Trophoblast cell (in vitro differentiated cells and primary cell): ENCODE measurements around the gene DYNC1H1.
A peak's percentile ranks its signal among the peaks of the same experiment; 100 is the strongest.

Experiments used
- DNase-seq, 2 donors: peaks; one replicate each; pipeline ENCODE4 v3.0.0-alpha.2; 2016
- H2AFZ ChIP-seq: 2 replicates; pipeline ENCODE4 v1.6.1; 2013; ENCODE audit warnings: low read length, moderate library complexity, mild to moderate bottlenecking; ENCODE audit not compliant: insufficient read depth, poor library complexity
- H2AK5ac ChIP-seq: 2 replicates; pipeline ENCODE4 v1.6.1; 2013; ENCODE audit warnings: mild to moderate bottlenecking, low read length
- H2BK120ac ChIP-seq: 2 replicates; pipeline ENCODE4 v1.6.1; 2013; ENCODE audit warnings: low read length, mild to moderate bottlenecking, moderate library complexity; ENCODE audit not compliant: insufficient read depth, poor library complexity
- H2BK12ac ChIP-seq: 2 replicates; pipeline ENCODE4 v1.6.1; 2013; ENCODE audit warnings: mild to moderate bottlenecking, low read length, moderate library complexity
- H2BK5ac ChIP-seq: 2 replicates; pipeline ENCODE4 v1.6.1; 2013; ENCODE audit warnings: low read length, low read depth, moderate library complexity, mild to moderate bottlenecking; ENCODE audit not compliant: poor library complexity
- H3K14ac ChIP-seq: 2 replicates; pipeline ENCODE4 v1.6.1; 2013; ENCODE audit warnings: mild to moderate bottlenecking, low read length
- H3K18ac ChIP-seq: 2 replicates; pipeline ENCODE4 v1.6.1; 2013; ENCODE audit warnings: mild to moderate bottlenecking, low read length
- H3K23ac ChIP-seq: 2 replicates; pipeline ENCODE4 v1.6.1; 2013; ENCODE audit warnings: low read length
- H3K27ac ChIP-seq: 2 replicates; pipeline ENCODE4 v1.5.1; 2013; ENCODE audit warnings: low read depth, mild to moderate bottlenecking, inconsistent platforms, low read length, moderate library complexity
- H3K27me3 ChIP-seq: 2 replicates; pipeline ENCODE4 v1.6.1; 2013; ENCODE audit warnings: inconsistent platforms, mild to moderate bottlenecking, low read length, moderate library complexity; ENCODE audit not compliant: insufficient read depth
- H3K36me3 ChIP-seq, 2 experiments: 1 replicate in 1 of 2; 2 replicates in 1 of 2; pipeline ENCODE4 v1.6.1; 2013; ENCODE audit warnings: low read length in 2 of 2, mild to moderate bottlenecking in 2 of 2, moderate library complexity in 1 of 2; ENCODE audit not compliant: insufficient read depth in 2 of 2, control insufficient read depth in 1 of 2
- H3K4ac ChIP-seq: 2 replicates; pipeline ENCODE4 v1.6.1; 2013; ENCODE audit warnings: low read depth, mild to moderate bottlenecking, low read length, moderate library complexity
- H3K4me1 ChIP-seq, 2 experiments: 1 replicate in 1 of 2; 2 replicates in 1 of 2; pipeline ENCODE4 v1.6.1; 2013; ENCODE audit warnings: low read length in 2 of 2, mild to moderate bottlenecking in 2 of 2, moderate library complexity in 1 of 2; ENCODE audit not compliant: insufficient read depth in 2 of 2, control insufficient read depth in 1 of 2
- H3K4me2 ChIP-seq: 2 replicates; pipeline ENCODE4 v1.6.1; 2013; ENCODE audit warnings: inconsistent platforms, mild to moderate bottlenecking, low read length, moderate library complexity
- H3K4me3 ChIP-seq: 2 replicates; pipeline ENCODE4 v1.5.1; 2013; ENCODE audit warnings: mild to moderate bottlenecking, low read depth, low read length, inconsistent platforms
- H3K79me1 ChIP-seq: one replicate; pipeline ENCODE4 v1.6.1; 2013; ENCODE audit warnings: low read length
- H3K79me2 ChIP-seq: 2 replicates; pipeline ENCODE4 v1.6.1; 2013; ENCODE audit warnings: low read length, mild to moderate bottlenecking; ENCODE audit not compliant: control insufficient read depth, insufficient read depth, poor library complexity
- H3K9ac ChIP-seq: 2 replicates; pipeline ENCODE4 v1.6.1; 2013; ENCODE audit warnings: mild to moderate bottlenecking, low read length
- H3K9me3 ChIP-seq: 2 replicates; pipeline ENCODE4 v1.6.1; 2013; ENCODE audit warnings: low read depth, mild to moderate bottlenecking, control low read depth, inconsistent platforms, low read length; ENCODE audit not compliant: insufficient read depth
- H4K12ac ChIP-seq: 2 replicates; pipeline ENCODE4 v1.6.1; 2013; ENCODE audit warnings: low read depth, mild to moderate bottlenecking, low read length, moderate library complexity
- H4K8ac ChIP-seq: 2 replicates; pipeline ENCODE4 v1.6.1; 2013; ENCODE audit warnings: low read depth, mild to moderate bottlenecking, low read length, moderate library complexity
- H4K91ac ChIP-seq: one replicate; pipeline ENCODE4 v1.6.1; 2013; ENCODE audit warnings: low read depth, mild to moderate bottlenecking, low read length, moderate library complexity
- WGBS: extraction: QIAGEN DNeasy Blood & Tissue Kit; methylation state at CpG from one replicate; pipeline ENCODE4 v1.1.7; 2013; ENCODE audit warnings: missing lambda C conversion rate; ENCODE audit not compliant: insufficient read length, insufficient coverage; ENCODE audit errors: extremely low coverage; 5-methylcytosine and 5-hydroxymethylcytosine counted together

Gene DYNC1H1

DNA sequence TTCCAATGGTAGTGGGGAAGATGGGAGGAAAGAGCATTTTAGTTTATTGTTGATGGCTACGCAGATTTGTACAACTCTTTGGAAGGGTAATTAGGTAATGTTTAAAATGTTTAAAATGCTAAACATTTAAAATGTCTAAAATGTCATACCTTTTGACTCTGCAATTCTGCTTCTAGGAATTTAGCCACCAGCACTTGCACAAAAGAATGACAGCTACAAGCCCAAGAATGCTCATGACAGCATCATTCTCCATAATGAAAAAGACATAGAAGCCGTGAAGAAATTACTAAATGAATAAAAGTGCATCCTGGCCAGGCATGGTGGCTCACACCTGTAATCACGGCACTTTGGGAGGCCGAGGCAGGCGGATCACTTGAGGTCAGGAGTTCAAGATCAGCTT lies 19.9 kb upstream of the DYNC1H1 start:
- Histone ChIP-seq H3K14ac (no peak overlapping the region), H2AK5ac (no peak overlapping the region), H3K9me3 (peaks cover 2% of the 10 kb centered on the region), H3K4me2 (no peak overlapping the region), H2BK120ac (no peak overlapping the region), H3K27ac (no peak overlapping the region), H3K79me1 (peaks cover 12% of the 10 kb centered on the region), H3K9ac (no peak overlapping the region), H2BK12ac (no peak overlapping the region), H3K27me3 (no peaks in the 10 kb centered on the region), H3K79me2 (peaks cover 9% of the 10 kb centered on the region), H2BK5ac (no peak overlapping the region), H4K91ac (no peak overlapping the region), H3K4me3 (no peak overlapping the region), H2AFZ (no peak overlapping the region), H3K23ac (no peak overlapping the region), H3K4ac (no peak overlapping the region), H3K36me3 (no peaks in the 10 kb centered on the region), H3K18ac (no peak overlapping the region), H4K12ac (no peak overlapping the region), H4K8ac (no peak overlapping the region), H3K4me1 (peaks cover 6 to 8% of the 10 kb centered on the region in 2 experiments)
- DNase-seq, result peak; percentile 62 to 86
- no CpG with 5 or more reads among the region's 5 CpGs for WGBS

DNA sequence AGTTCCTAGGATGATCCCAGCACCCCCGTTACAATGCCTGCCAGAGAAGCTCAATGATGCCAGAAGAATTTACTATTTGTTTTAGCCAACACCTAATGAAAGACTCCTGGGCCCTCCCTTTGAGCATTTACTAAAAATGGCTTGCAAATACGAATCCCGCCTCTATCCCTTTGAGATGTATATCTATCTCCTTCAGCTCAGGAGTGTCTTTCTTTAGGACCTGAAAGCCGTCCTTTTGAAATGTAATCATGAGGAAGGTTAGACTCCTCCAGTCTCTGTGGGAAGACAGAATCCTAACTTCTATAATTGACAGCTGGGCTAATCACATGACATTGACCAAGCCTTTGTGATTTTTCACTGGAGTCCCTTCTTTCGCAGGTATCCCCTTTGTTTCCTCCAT lies 19.2 kb upstream of the DYNC1H1 start:
- no peak overlapping the region for H2BK120ac ChIP-seq
- H3K79me1 ChIP-seq, result peaks cover 12% of the 10 kb centered on the region
- H3K36me3 ChIP-seq, result no peaks in the 10 kb centered on the region
- no peak overlapping the region for H3K14ac ChIP-seq
- no peak for DNase-seq
- no peak overlapping the region for H3K4me3 ChIP-seq
- no peak overlapping the region for H3K23ac ChIP-seq
- H3K27me3 ChIP-seq, result no peaks in the 10 kb centered on the region
- H2AFZ ChIP-seq, result no peak overlapping the region
- no peak overlapping the region for H4K12ac ChIP-seq
- H4K91ac ChIP-seq, result no peak overlapping the region
- H2BK12ac ChIP-seq, result no peak overlapping the region
- no peak overlapping the region for H3K9ac ChIP-seq
- no peak overlapping the region for H3K4me2 ChIP-seq
- no peak overlapping the region for H4K8ac ChIP-seq
- H3K9me3 ChIP-seq, result peaks cover 2% of the 10 kb centered on the region
- WGBS, result no CpG with 5 or more reads among the region's 5 CpGs
- H3K27ac ChIP-seq, result no peak overlapping the region
- no peak overlapping the region for H2AK5ac ChIP-seq
- H3K4me1 ChIP-seq, result peaks cover 6 to 8% of the 10 kb centered on the region in 2 experiments
- no peak overlapping the region for H3K18ac ChIP-seq
- H3K79me2 ChIP-seq, result peaks cover 9% of the 10 kb centered on the region
- no peak overlapping the region for H3K4ac ChIP-seq
- H2BK5ac ChIP-seq, result no peak overlapping the region

DNA sequence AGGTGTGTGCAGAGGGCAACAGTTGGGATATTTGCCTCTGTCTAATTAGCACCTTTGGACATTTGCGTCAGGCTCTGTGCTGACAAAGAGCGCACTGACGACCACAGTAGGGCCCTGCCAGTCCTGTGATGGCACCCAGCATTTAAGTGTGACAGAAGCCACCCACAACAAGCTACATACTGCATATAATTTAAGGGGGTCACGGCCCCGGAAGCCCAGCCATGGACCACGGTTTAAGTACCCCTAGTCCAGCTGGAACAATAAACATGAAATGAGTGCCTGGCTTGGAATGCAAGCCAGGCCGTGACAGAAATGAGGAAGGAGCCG lies 16.8 kb upstream of the DYNC1H1 start:
- H2BK5ac ChIP-seq, result peak overlapping the region; percentile 68
- peak overlapping the region; percentile 94 for H4K91ac ChIP-seq
- no peak overlapping the region for H3K23ac ChIP-seq
- peak overlapping the region; percentile 77 for H2AK5ac ChIP-seq
- peaks cover 6 to 8% of the 10 kb centered on the region in 2 experiments for H3K4me1 ChIP-seq
- peak overlapping the region; percentile 76 for H3K4ac ChIP-seq
- peak overlapping the region; percentile 77 for H3K18ac ChIP-seq
- no peaks in the 10 kb centered on the region for H3K27me3 ChIP-seq
- H4K12ac ChIP-seq, result peak overlapping the region; percentile 86
- DNase-seq, result no peak
- H3K79me2 ChIP-seq, result peaks cover 9% of the 10 kb centered on the region
- H3K9ac ChIP-seq, result peak overlapping the region; percentile 100
- H2AFZ ChIP-seq, result peak overlapping the region; percentile 46
- peak overlapping the region; percentile 100 for H3K4me2 ChIP-seq
- H3K27ac ChIP-seq, result peak overlapping the region; percentile 93
- H4K8ac ChIP-seq, result peak overlapping the region; percentile 96
- peak overlapping the region; percentile 90 for H3K4me3 ChIP-seq
- H2BK120ac ChIP-seq, result peak overlapping the region; percentile 32
- peak overlapping the region; percentile 87 for H3K14ac ChIP-seq
- H2BK12ac ChIP-seq, result no peak overlapping the region
- WGBS, result no CpG with 5 or more reads among the region's 8 CpGs
- H3K36me3 ChIP-seq, result no peaks in the 10 kb centered on the region
- H3K79me1 ChIP-seq, result peaks cover 12% of the 10 kb centered on the region
- H3K9me3 ChIP-seq, result peaks cover 2% of the 10 kb centered on the region

DNA sequence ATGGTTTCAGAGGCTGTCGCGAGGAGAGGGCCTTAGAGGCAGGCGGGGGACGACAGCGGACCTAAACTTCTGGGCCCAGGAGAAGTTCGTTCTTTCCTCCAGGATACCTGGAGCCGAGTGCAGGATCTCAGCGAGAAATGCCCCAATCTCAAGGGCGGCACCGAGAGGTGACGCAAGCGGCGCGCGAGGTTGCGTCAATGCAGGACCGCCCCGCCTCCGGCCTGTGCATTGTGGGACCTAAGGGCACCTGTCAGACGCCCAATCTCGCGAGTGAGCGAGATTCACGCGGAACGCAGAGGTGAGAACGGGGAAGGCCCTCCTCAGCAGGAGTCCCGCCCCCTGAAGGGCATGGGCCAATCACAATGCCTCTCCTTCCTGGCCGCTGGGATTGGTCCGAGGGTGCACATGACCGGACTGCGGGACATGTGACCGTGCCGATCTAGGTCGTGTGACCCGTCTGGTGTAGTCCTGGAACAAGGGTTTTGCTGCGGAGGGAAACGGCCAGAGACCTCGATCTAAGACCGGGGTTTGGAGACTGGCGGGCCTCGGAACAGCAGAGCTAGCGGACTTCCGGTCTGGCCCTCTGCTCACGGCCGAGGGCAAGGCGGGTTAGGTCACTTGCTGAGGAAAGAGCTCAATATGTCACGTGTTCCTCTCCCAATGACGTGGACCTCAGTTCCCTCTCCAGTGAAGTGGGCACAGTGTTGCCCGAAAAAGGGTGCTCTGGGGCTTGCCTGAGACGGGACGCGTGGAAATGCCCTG lies 16.3 kb upstream of the DYNC1H1 start:
- Histone ChIP-seq H3K36me3 (no peaks in the 10 kb centered on the region), H3K27me3 (no peaks in the 10 kb centered on the region), H3K4me3 (peak overlapping the region; percentile 90), H2BK5ac (peak overlapping the region; percentile 70), H2AK5ac (peak overlapping the region; percentile 78), H3K14ac (peak overlapping the region; percentile 90), H4K12ac (peak overlapping the region; percentile 87), H3K23ac (no peak overlapping the region), H4K8ac (peak overlapping the region; percentile 96), H3K9ac (peak overlapping the region; percentile 100), H2BK12ac (no peak overlapping the region), H3K18ac (peak overlapping the region; percentile 77), H3K4ac (peak overlapping the region; percentile 76), H3K79me1 (peaks cover 12% of the 10 kb centered on the region), H3K27ac (peak overlapping the region; percentile 93), H3K79me2 (peaks cover 9% of the 10 kb centered on the region), H3K4me2 (peak overlapping the region; percentile 100), H4K91ac (peak overlapping the region; percentile 94), H2AFZ (peak overlapping the region; percentile 46), H2BK120ac (peak overlapping the region; percentile 53), H3K9me3 (peaks cover 2% of the 10 kb centered on the region), H3K4me1 (peaks cover 6 to 8% of the 10 kb centered on the region in 2 experiments)
- peak; percentile 100 for DNase-seq
- WGBS, result no CpG with 5 or more reads among the region's 53 CpGs
